HG02588 (cell line): ENCODE data around the gene BORCS8.
A peak's percentile ranks its signal among the peaks of the same experiment; 100 is the strongest.
"Not testable (repeated sequence)": the region's sequence is repeated elsewhere in the genome, so short reads cannot be mapped to it uniquely, and the experiment has no call there.

Source experiments
- ATAC-seq: cut with Tn5 transposase; IDR thresholded peaks from one replicate; pipeline ENCODE4 v1.9.1; 2021; ENCODE audit warnings: mild to moderate bottlenecking, moderate library complexity; ENCODE audit not compliant: unreplicated experiment

Gene BORCS8

DNA sequence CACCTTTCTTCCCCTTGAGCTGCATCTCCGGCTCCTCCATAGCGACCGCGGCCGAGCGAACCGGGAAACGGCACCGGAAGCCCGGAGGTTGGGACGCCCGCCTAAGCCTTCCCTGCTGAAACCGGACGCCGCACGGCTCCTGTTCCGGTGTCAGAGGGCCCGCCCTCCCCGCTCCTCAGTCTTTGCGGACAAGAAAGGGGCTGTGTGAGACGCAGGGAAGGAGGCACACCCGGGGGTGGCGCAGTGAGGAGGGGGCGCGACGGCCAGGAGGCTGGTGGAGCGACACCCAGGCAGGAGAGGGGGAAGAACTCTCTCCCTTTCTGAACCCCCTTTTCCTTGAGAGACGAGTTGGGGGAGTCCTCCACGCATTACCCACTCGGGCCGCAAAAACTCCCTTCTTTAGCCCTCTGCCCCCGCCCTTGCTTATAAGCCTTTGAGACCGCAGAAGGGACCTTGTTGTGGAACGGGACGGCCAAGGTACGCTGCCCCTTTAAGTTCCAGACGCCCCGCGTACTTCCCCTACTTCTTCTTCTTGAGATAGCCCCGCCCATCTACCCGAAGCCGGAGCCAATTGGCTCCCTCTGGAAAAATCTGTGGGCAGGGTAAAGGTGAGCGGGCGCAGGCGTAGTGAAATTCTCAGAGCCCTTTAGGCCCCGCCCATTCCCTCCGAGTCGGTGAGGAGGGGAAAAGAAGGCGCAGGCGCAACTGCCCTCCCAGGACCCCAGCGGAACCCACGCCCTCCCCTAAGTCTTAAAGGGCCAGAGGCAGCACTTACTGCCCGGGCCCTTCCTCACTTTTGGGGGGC lies at the start of gene BORCS8, which contains the start of gene RFXANK:
Gene BORCS8, minus strand, starts transcription at position 75 of the 805 bp plus-strand sequence. Its CDS starts 35 bp downstream, at position 40.
Gene RFXANK, plus strand, starts transcription at position 181 of the 805 bp plus-strand sequence. CDS start 1,689 bp downstream, outside the sequence.
- ATAC-seq = peak; percentile 85

DNA sequence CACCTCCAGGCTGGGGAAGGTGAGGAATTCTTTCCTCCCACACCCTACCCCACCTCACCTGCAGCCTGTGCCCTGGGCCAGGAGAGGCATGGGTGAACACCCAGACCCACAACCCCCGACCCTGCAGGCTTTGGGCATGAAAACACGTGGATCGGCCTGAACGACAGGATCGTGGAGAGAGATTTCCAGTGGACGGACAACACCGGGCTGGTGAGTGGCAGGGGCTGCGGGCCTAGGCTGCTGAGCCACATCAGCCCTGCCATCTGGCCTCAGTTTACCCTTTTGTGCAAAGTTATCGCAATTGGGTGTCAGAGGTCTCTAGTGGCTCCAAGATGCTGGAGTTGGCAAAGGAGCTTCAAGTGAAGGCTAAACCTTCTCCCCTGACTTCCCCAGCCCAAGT lies 48.5 kb upstream of the BORCS8 start:
- no peak for ATAC-seq

DNA sequence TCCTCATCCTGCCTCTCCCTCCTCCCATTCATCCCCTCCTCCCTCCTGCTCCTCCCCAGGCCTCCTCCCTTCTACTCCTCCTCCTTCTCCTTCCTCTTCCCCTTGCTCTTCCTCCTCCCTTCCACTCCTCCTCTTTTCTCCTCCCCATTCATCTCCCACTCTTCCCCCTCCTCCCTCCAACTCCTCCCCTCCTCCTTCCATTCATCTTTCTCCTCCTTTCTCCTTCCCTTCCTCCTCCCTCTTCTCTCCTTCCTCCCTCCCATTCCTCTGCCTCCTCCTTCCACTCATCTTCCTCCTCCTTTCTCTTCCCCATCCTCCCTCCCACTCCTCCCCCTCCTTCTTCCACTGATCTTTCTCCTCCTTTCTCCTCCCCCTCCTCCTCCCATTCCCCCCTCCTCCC lies 47.7 kb upstream of the BORCS8 start:
- ATAC-seq = no peak

DNA sequence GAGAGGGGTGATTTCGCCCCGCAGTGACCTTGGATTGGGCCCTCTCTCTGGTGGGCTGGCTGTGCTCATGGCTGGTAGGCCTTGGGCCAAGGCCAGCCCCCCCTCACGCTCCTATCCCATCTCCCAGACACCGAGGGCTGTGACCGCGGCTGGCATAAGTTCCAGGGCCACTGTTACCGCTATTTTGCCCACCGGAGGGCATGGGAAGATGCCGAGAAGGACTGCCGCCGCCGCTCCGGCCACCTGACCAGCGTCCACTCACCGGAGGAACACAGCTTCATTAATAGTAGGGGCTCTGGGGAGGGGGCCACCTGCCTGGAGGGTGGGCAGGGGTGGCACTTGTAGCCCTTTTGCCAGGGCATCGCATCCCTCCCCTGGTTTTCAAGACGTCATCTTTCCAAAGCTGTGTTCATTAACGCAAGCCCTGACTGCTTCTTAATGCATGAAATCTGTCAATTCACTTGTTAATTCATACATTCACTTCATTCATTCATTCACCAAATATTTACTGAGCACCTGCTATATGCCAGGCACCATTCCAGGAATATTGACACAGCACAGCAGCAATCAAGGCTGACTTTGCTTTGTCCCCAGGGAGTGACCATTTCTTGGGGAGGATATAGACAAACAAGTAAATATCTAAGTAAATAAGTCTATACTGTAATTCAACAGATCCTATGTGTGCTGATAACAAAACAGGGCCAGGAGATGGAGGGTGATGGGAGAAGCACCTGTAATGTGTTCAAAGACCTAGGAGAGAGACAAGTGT lies 46.4 kb upstream of the BORCS8 start:
- no peak for ATAC-seq

DNA sequence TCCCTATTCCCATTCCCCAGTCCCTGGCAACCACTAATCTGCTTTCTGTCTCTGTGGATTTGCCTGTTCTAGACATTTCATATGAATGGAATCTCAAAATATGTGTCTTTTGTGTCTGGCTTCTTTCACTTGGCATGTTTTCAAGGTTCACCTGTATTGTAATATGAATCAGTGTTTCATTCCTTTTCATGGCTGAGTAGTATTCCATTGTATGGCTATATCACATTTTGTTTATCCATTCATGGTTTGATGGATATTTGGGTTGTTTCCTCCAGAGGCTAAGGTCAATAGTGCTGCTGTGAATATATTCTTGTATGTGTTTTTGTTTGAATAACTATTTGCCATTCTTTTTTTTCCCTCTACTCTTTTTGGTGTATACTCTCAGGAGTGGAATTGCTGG lies 44.2 kb upstream of the BORCS8 start:
- no peak for ATAC-seq

DNA sequence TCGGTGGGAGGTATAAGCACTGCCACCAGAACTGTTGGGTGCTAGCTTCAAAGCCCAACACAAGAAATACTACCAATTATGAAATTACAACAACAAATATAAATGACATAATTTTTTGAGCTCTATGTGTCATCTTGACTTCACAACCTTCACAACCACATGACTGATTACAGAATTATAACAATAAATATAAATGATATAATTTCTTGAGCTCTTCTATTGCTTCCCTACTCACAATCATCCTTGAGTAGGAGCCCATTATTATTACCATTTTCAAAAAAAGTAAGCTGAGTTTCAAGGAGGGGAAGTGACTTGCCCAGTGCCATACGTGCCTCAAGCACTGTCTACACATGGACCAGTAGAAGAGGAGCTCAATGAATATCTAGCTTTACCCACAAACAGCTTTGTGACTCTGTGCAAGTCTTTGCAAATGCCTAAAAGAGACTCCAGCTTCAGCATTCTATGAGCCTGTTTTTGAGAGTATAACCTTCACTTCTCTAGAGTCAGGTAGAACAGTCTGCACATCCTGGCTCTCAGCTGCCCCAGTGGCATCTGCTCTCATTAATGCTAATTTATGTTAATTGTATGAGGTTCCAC lies 42.4 kb upstream of the BORCS8 start:
- no peak for ATAC-seq

DNA sequence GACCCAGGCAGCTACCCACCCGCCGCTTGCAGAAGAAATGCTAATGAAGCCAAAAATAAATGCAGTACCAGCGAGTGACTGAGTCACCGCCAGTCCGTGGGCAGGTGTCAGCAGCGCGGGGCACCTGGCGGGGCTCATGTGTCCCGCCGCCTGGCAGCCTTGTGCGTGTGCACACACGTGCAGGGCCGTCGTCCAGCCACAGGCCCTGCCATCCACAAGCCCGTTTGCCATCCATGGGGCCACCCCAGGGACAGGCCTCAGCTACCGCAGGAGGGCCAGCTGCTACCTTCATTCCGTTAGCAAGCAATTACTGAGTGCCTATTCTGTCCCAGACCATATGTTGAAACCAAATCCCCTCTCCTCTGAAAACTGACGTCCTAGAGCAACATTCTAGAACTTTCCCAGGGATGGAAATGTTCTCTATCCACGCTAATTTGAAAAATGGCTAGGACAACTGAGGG lies 40.3 kb upstream of the BORCS8 start:
- ATAC-seq = no peak

DNA sequence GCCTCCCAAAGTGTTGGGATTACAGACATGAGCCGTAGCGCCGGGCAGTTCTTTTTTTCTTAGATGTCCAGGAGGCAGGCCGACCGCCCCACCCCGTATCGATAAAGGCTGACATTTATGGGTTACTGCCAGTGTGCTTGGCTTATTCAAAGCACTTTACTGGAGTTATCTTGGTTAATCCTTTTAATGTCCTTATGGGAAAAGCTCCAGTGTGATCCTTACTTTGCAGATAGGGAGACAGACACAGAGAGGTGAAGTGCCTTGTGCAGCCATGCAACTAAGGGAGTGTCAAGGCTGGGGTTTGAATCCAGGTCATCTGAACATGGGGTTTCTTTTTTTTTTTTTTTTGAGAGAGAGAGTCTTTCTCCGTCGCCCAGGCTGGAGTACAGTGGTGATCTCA lies 39.0 kb upstream of the BORCS8 start:
- no peak for ATAC-seq

DNA sequence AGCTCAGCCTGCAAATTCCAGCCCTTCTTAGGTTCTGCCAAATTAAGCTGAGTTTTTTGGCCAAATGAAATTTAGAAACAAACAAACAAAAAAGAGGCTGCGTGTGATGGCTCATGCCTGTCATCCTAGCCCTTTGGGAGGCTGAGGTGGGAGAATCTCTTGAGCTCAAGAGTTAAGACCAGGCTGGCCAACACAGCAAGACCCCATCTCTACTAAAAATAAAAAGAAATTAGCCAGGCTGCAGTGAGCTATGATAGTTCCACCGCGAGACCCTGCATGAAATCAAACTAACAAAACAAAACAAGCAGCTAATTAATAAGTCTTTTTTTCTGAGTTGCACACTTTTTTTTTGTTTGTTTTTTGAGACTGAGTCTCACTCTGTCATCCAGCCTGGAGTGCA lies 37.7 kb upstream of the BORCS8 start:
- ATAC-seq = no peak

DNA sequence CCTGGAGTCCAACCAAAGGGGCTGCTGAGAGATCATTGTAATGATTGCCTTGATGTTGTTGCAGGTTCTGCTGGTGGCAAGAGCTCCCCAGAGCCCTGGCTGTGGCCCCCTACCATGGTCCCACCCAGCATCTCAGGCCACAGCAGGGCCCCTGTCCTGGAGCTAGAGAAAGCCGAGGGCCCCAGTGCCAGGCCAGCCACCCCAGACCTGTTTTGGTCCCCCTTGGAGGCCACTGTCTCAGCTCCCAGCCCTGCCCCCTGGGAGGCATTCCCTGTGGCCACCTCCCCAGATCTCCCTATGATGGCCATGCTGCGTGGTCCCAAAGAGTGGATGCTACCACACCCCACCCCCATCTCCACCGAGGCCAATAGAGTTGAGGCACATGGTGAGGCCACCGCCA lies 35.3 kb upstream of the BORCS8 start:
- ATAC-seq = no peak

DNA sequence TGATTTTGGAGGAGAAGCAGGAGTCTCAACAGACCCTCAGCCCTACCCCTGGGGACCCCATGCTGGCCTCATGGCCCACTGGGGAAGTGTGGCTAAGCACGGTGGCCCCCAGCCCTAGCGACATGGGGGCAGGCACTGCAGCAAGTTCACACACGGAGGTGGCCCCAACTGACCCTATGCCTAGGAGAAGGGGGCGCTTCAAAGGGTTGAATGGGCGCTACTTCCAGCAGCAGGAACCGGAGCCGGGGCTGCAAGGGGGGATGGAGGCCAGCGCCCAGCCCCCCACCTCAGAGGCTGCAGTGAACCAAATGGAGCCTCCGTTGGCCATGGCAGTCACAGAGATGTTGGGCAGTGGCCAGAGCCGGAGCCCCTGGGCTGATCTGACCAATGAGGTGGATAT lies 34.7 kb upstream of the BORCS8 start:
- no peak for ATAC-seq

DNA sequence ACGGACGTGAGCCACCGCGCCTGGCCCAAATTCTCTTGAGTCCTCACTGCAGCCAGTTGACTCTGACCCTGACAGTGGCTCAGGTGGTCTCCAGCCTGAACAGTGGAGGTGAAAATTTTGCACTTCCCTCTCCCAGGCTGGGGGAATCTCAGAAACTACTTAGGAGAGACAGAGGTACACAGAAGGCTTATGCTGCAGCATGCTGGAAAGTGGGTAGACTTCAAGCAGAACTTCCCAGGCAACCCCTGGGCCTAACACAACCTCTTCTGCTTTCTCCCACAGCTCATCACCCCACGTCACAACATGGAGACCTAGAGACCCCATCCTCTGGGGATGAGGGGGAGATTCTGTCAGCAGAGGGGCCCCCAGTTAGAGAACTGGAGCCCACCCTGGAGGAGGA lies 34.3 kb upstream of the BORCS8 start:
- ATAC-seq = no peak

DNA sequence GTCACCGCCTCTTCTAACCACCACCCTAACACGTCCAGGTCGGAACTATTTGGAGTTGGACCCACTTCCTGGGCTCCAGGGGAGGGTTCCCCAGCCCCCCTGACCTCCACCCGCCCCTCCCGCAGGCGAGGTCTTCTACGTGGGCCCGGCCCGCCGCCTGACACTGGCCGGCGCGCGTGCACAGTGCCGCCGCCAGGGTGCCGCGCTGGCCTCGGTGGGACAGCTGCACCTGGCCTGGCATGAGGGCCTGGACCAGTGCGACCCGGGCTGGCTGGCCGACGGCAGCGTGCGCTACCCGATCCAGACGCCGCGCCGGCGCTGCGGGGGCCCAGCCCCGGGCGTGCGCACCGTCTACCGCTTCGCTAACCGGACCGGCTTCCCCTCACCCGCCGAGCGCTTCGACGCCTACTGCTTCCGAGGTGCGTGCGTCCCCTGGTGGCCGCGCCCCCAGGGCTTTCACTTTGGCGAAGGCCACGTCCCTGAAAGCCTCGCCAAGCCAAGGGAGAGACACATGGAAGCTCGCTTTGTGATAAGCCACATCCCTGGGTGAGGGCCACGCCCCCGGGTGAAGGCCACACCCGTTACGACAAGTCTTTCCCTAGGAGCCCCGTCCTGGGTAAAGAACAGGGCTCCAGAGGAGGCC lies 33.0 kb upstream of the BORCS8 start:
- no peak for ATAC-seq

DNA sequence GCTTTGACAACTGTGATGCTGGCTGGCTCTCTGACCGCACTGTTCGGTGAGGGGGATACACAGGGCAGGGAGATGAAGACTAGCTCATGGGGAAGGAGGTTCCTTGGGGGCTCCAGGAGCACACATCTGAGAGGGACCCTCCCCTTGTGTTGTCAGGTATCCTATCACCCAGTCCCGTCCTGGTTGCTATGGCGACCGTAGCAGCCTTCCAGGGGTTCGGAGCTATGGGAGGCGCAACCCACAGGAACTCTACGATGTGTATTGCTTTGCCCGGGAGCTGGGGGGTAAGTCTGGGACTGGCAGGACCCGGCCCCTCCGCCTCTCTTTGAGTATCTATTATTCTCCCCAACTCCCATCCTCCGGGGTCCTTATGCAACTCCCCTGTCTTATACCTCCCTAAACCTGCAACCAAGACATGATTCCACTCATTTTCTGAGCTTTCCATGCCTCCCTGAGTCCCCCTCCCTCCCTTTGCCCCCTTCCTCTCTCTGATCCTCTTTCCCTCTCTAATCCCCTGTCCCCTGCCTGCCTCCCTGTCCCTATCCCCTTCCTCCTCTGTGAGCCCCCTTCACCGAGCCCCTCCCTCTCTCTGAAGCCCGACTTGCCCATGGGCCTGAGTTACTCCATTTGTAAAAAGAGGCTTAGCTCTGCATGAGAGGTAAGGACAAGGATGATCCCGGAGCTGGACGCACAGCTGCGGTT lies 32.3 kb upstream of the BORCS8 start:
- no peak for ATAC-seq

DNA sequence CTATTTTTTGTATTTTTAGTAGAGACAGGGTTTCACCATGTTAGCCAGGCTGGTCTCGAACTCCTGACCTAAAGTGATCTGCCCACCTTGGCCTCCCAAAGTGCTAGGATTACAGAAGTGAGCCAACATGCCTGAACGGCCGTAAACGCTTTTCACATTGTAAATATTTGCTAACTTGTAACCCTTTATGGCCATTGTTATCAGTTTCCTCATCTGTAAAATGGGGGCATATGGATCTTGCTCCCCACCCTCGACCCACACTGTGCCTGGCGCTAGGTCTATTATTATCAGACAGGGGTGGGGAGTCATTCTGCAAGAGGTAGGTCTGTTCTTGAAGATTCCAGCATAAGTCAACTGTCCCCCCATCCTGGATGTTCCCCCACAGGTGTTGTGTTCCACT lies 31.7 kb upstream of the BORCS8 start:
- no peak for ATAC-seq

DNA sequence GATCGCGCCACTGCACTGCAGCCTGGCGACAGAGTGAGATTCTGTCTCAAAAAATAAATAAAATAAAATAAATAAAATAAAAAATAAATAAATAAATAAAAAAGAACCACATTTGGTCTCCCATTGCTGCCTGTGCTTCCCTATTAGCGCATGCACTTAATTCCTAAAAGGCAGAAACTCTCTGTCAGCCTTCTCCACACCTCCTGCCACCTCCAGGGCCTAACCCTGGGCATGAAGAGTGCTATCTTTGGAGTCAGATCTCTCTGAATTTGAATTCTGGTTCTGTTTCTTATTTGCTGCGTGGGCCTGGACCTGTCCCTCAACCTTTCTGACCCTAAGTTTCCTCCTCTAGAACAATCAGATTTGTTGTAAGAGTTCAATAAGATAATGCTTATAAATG lies 31.1 kb upstream of the BORCS8 start:
- no peak for ATAC-seq

DNA sequence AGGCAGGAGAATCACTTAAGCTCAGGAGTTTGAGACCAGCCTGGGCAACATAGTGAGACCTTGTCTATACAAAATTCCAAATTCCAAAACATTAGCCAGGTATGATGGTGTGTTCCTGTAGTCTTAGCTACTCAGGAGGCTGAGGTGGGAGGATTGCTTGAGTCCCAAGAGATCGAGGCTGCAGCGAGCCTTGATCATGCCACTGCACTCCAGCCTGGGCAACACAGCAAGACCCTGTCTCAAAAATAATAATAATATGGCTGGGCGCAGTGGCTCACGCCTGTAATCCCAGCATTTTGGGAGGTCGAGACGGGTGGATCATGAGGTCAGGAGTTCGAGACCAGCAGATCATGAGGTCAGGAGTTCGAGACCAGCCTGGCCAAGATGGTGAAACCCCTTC lies 29.0 kb upstream of the BORCS8 start:
- not testable (repeated sequence) for ATAC-seq

DNA sequence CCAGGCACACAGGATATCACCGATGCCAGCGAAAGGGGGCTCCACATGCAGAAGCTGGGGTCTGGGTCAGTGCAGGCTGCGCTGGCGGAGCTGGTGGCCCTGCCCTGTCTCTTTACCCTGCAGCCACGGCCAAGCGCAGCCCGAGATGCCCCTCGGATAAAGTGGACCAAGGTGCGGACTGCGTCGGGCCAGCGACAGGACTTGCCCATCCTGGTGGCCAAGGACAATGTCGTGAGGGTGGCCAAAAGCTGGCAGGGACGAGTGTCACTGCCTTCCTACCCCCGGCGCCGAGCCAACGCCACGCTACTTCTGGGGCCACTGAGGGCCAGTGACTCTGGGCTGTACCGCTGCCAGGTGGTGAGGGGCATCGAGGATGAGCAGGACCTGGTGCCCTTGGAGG lies 27.0 kb upstream of the BORCS8 start:
- ATAC-seq = no peak

DNA sequence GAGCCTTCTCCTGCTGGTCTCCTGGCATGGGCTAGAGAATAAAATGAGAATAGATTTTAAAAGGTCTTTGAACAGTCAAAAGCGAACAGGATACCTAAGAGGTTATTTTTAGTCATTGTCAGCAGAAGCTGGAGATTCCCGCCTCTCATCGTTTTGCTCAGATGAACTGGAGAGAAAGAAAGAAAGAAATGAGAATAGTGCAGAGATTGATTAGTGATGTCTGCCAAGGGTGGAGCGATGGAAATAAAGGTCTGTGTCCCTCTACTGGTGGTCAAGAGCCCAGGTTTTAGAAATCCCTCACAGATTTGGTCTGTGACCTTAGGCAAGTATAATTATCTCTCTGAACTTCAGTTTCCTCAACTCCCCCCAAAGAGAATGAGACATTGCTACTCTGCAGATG lies 25.1 kb upstream of the BORCS8 start:
- no peak for ATAC-seq

DNA sequence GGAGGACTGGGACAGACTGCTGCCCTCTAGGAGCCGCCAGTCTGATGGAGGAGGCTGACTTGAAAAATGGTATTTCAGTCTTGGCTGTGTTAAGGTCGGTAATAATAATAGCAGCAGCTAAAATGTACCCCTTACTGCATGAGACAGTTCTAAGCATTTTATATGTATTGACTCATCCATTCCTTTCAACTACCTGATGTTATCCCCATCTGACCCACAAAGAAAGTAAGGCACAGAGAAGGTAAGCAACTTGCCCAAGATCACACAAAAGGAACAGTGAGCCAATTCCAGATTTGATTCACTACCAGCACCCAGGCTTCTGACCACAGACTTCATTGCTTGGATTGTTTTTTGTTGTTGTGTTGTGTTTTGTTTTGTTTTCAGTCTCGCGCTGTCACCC lies 23.8 kb upstream of the BORCS8 start:
- no peak for ATAC-seq

DNA sequence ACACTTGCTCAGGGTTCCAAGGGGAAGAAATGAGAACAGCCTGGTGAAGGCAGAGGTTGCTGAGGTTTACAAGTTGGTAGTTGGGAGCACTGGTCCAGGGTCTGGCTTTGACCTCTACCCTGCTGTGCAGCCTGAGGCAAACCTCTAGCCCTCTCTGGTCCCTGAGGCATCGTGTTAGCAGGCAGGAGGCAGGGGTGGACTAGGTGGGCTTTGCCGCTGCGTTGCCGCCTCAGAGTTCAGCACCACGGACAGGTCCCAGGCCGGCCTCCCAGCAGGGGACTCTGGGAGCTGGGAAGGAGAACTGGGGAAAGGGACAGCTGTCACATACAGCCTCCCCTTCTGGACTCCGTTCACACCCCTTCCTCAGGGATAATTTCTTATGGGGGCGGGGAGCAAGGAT lies 22.9 kb upstream of the BORCS8 start:
- no peak for ATAC-seq
